Right hindlimb (tissue), 1 donor: ENCODE data around the gene PIMREG.
"Not testable (repeated sequence)": the region's sequence is repeated elsewhere in the genome, so short reads cannot be mapped to it uniquely, and the experiment has no call there.

ENCODE experiments used
- DNase-seq: peaks from one replicate; pipeline ENCODE4 v3.0.0-alpha.2; 2018

The PIMREG gene

GRCh38 chr17:6480303-6480675 is 36.0 kb downstream of the PIMREG start:
- DNase-seq, result no peak

GRCh38 chr17:6482105-6482455 is 37.8 kb downstream of the PIMREG start:
- DNase-seq, result no peak

- DNase-seq, result not testable (repeated sequence)
Observed at GRCh38 chr17:6482796-6483195, 38.5 kb downstream of the PIMREG start.

GRCh38 chr17:6483507-6483906 is 39.3 kb downstream of the PIMREG start:
- DNase-seq, result no peak

- no peak for DNase-seq
Observed at GRCh38 chr17:6485646-6486412, 41.6 kb downstream of the PIMREG start.

- DNase-seq, result peak; percentile 62
Observed at GRCh38 chr17:6487251-6488007, 43.2 kb downstream of the PIMREG start.

- no peak for DNase-seq
Observed at GRCh38 chr17:6488008-6488539, 43.8 kb downstream of the PIMREG start.

- no peak for DNase-seq
Observed at GRCh38 chr17:6489016-6489550, 44.8 kb downstream of the PIMREG start.

- DNase-seq, result no peak
Observed at GRCh38 chr17:6491071-6491700, 46.9 kb downstream of the PIMREG start.

- DNase-seq, result no peak
Observed at GRCh38 chr17:6492892-6493674, 48.8 kb downstream of the PIMREG start.

- no peak for DNase-seq
Observed at GRCh38 chr17:6494239-6494941, 50.1 kb downstream of the PIMREG start.

- DNase-seq, result no peak
Observed at GRCh38 chr17:6495450-6496115, 51.3 kb downstream of the PIMREG start.

GRCh38 chr17:6496116-6496481 is 51.8 kb downstream of the PIMREG start:
- DNase-seq, result no peak

GRCh38 chr17:6496640-6497441 is 52.6 kb downstream of the PIMREG start:
- peak; percentile 36 for DNase-seq

- DNase-seq, result no peak
Observed at GRCh38 chr17:6497496-6498221, 53.4 kb downstream of the PIMREG start.

GRCh38 chr17:6498356-6498755 is 54.1 kb downstream of the PIMREG start:
- DNase-seq, result no peak

- no peak for DNase-seq
Observed at GRCh38 chr17:6498901-6499540, 54.8 kb downstream of the PIMREG start.
